ENCODE measurements around the gene ORC1.

ORC1 gene

GRCh38 chr1:52341655-52342260, 62.5 kb downstream of the ORC1 start:
- no peak for DNase-seq

- DNase-seq: no peak
These were observed 66.8 kb downstream of the ORC1 start for GRCh38 chr1:52337439-52337838.

DNA sequence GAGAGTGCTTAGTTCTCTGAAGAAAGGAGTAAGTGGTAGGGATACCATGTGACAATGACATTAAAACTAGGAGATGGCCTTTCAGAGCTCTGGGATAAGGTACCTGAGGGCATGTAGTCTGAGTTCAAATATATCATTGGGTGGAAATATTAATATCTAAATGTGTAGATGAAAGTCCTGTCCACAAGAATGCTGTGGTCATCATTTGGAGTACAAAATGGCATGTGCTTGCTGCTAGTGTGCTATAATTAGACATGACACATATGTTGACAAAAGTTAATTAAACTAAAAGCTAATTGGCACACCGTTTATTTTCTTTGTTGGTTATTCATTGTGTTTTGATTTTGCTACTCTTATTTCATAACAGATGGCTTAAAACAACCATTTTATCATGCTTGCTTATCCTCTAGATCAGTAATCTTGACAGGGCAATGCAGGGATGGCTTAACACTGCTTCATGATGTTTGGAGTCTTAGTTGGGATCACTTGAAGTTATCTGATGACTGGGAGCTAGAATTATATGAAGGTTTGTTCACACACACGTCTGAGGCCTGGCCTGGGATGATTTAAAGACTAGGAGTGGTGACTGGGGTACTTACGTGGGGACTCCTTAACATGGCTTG, 69.2 kb downstream of the ORC1 start:
- DNase-seq: no peak

DNA sequence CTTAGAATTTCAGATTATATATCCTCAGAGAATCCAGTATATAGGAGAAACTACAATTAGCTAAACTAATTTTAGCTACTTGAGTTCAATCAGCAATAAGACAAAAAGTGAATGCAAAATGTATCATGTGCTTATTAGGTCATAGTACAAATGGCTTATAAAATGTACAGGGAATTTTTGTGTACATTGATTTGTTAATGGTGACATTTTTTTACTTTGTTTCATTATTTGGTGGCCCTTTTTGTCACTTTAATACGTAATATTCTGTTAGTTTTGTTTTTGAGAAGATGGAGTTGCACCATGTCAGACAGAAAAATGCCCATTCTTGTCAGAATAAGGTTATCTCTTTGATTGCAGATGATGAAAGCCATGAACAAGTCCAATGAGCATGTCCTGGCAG, 71.8 kb downstream of the ORC1 start:
- DNase-seq: no peak

GRCh38 chr1:52328615-52329014, 75.6 kb downstream of the ORC1 start:
- no peak for DNase-seq

- DNase-seq: no peak
These were observed 78.4 kb downstream of the ORC1 start for GRCh38 chr1:52325786-52326185.

- no peak for DNase-seq
These were observed 80.5 kb downstream of the ORC1 start for GRCh38 chr1:52323731-52324130.
